SK-N-SH (cell line): ENCODE results near the gene GRAMD2B.

Source experiments
- CTCF ChIP-seq: fragments of 200-600 bp; sonication (generic); IDR thresholded peaks from 2 replicates; pipeline ENCODE4 v1.6.1; 2017; ENCODE audit warnings: antibody characterized with exemption, mild to moderate bottlenecking, moderate library complexity
- EP300 ChIP-seq, 2 experiments: IDR thresholded peaks; 2 replicates each; pipeline versions ENCODE4 v1.4.0 to v1.6.1; 2012; ENCODE audit warnings: borderline replicate concordance in 1 of 2, low read depth in 1 of 2, low read length in 1 of 2
- FOXJ3 ChIP-seq: sonication (generic); formaldehyde crosslinking; IDR thresholded peaks from 2 replicates; pipeline ENCODE4 v1.5.1; 2020; ENCODE audit warnings: mild to moderate bottlenecking, missing genetic modification reagents
- GABPA ChIP-seq: IDR thresholded peaks from 2 replicates; pipeline ENCODE4 v1.4.0; 2012; ENCODE audit warnings: low read depth, mild to moderate bottlenecking
- GATA2 ChIP-seq: sonication (generic); formaldehyde crosslinking; IDR thresholded peaks from 2 replicates; pipeline ENCODE4 v1.5.0; 2020; ENCODE audit warnings: mild to moderate bottlenecking, missing genetic modification reagents
- TAF1 ChIP-seq: IDR thresholded peaks from 2 replicates; pipeline ENCODE4 v1.6.1; 2012; ENCODE audit warnings: low read depth, mild to moderate bottlenecking, low read length, moderate library complexity, borderline replicate concordance
- YY1 ChIP-seq: IDR thresholded peaks from 2 replicates; pipeline ENCODE4 v1.4.0; 2012; ENCODE audit warnings: low read depth, mild to moderate bottlenecking
- TF ChIP-seq, protein P1 (sequence below): fragments of 150-350 bp; IDR thresholded peaks from 2 replicates; pipeline ENCODE4 v1.6.1; 2016; ENCODE audit warnings: mild to moderate bottlenecking, low read depth, low read length
- TF ChIP-seq, protein P2 (sequence below): IDR thresholded peaks from 2 replicates; pipeline ENCODE4; 2012

DNA sequence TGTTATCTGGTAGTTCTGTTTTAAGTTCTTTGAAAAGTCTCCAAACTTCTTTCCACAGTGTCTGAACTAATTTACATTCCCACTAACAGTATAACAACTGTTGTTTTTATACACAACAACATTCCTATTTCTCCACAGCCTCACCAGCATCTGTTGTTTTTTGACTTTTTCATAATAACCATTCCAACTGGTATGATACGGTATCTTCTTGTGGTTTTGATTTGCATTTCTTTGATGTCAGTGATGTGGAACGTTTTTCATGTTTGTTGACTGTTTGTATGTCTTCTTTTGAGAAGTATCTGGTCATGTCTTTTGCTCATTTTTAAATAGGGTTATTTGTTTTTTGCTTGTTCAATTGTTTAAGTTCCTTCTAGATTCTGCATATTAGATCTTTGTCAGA is 12.6 kb upstream of the GRAMD2B start:
- TF ChIP-seq CTCF (no peak), FOXJ3 (CRISPR knock-in tag) (no peak), EP300 (IDR thresholded peaks at IDR 0.05; ENCODE audit: borderline replicate concordance in 1 of 2, low read depth in 1 of 2, low read length in 1 of 2) (no peak), YY1 (no peak), GABPA (no peak), TAF1 (no peak), GATA2 (no peak)
- TF ChIP-seq, protein P1, sequence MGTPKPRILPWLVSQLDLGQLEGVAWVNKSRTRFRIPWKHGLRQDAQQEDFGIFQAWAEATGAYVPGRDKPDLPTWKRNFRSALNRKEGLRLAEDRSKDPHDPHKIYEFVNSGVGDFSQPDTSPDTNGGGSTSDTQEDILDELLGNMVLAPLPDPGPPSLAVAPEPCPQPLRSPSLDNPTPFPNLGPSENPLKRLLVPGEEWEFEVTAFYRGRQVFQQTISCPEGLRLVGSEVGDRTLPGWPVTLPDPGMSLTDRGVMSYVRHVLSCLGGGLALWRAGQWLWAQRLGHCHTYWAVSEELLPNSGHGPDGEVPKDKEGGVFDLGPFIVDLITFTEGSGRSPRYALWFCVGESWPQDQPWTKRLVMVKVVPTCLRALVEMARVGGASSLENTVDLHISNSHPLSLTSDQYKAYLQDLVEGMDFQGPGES: no peak
- TF ChIP-seq, protein P2, sequence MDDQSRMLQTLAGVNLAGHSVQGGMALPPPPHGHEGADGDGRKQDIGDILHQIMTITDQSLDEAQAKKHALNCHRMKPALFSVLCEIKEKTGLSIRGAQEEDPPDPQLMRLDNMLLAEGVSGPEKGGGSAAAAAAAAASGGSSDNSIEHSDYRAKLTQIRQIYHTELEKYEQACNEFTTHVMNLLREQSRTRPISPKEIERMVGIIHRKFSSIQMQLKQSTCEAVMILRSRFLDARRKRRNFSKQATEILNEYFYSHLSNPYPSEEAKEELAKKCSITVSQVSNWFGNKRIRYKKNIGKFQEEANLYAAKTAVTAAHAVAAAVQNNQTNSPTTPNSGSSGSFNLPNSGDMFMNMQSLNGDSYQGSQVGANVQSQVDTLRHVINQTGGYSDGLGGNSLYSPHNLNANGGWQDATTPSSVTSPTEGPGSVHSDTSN: no peak
